Measurements from ENCODE around the gene ANKFN1.

Gene ANKFN1

DNA sequence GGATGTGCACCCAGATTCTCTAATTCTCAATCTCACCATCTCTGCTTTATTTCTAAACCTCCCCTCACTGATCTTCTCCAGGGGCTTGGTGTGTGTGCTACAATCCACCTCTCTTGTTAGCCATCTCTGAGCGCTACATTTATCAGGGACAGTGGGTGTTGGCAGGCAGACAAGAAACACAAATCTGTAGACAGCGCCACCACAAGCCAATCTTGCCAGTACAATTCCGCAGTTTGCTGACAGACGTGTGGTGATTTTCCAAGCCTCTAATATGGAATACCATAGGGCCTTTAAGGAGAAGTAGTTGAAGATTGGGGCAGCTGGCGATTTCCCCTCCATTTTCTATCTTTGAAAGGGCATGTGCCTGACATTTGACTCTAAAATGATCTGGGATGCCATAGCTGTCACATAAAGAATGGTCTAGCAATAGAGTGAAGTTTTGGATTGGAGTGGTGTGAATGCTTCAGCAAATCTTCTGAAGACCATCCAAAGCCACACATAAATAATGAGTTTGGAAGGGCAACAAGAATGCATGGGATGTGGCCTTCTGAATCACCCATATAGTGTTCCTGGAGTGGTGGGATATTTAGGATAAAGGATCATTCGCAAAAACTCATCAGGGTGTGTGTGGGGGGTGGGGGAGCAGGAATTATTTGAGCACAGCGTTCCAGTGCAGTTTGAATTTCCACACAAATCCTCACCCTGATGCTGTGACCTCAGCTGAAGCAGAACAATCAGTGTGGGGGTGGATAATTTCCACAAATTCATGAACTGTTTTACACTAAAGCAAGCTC lies 12.0 kb upstream of the ANKFN1 start:
- intact Hi-C loops (cut with DNase I) = no loop called here
- DNase-seq = peak in 9 of 42 donors; percentile 1 to 42 (median 21)

DNA sequence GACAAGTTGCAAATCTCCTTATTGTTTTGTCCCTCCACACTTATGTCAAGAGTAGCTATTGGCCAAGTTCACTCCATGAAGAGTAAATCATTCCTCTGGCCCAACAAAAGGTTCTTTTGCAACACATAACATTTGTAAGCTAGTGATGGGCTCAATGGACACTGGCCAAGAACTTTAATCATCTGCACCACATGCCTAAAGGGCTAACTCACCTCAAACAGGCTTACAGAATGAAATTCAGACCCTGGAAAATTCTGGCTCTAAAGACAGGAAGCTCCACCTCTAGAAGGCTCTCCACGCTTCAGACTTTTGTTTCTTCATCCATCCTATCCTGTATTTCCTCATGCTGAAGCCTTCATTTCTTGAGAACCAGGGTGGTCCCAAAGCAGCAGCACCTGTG lies 10.9 kb upstream of the ANKFN1 start:
- DNase-seq = no peak
- intact Hi-C loops (cut with DNase I) = no loop called here

DNA sequence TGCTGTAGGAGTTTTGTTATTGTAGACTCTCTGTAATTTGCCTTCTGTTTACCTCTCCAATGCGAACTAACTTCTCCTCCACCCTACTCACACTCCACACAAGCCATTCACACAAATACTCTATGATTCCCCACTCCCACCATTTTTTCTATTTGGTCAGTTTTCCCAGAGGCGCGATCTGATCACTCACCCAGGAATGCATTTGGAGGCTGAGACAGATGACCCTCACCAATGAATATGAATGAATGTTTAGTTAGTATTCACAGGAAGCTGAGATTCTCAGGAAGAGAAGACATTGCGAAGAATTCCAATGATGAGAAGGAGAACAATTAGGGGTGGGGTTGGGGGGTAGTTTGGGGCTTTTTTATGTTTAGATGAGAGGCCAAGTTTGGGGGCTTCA lies 10.5 kb upstream of the ANKFN1 start:
- DNase-seq = no peak
- intact Hi-C loops (cut with DNase I) = no loop called here

DNA sequence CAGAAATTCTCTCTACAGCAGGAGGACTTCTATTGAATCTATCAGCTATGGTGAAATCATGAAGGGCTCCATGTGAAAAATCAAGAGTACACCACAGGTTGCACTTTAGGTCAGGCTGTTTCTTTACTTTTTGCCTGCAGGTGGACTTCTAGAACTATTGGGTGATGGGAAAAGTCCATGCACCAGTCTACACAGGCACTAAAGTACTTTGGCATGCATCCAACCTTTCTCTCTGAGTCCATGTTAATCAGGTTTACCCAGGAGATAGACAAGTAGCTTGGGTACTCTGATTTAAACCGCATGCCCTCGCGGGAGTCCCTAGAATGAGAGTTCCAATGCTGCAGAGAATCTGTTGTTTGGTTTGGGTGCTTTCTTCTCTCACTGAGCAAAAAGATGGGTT lies 9.1 kb upstream of the ANKFN1 start:
- intact Hi-C loops (cut with DNase I) = no loop called here
- no peak for DNase-seq

DNA sequence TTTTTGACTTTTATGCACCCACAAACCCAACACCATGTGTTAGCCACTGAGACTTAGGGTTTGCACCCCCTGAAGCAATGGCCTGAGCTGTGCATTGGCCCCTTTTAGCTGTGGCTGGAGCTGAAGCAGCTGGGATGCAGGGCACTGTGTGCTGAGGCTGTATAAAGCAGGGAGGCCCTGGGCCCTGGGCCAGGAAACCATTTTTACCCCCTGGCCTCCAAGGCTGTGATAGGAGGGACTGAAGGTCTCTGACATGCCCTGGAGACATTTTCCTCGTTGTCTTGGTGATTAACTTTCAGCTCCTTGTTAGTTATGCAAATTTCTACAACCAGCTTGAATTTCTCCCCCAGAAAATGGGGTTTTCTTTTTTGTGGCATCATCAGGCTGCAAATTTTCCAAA lies 6.7 kb upstream of the ANKFN1 start:
- DNase-seq = no peak
- intact Hi-C loops (cut with DNase I) = no loop called here

DNA sequence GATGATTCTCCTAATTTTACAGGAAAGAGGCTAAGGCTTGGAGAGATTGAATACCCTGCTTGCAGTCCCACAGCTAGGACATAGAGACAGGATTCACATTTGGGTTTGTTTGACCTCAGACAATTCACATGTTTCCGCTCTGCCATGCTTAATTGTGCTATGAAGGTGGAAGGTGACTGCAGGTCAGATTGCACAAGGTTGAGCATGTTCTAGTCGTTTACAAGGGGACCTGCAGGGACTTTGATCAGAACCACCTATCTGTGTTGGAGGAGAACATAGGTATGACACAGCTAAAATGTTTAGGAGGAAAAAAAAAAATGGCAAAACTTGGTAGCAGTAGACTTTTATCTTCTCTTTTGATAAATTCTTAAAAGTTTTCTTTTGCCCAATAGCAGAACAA lies 4.9 kb upstream of the ANKFN1 start:
- intact Hi-C loops (cut with DNase I) = no loop called here
- no peak for DNase-seq

DNA sequence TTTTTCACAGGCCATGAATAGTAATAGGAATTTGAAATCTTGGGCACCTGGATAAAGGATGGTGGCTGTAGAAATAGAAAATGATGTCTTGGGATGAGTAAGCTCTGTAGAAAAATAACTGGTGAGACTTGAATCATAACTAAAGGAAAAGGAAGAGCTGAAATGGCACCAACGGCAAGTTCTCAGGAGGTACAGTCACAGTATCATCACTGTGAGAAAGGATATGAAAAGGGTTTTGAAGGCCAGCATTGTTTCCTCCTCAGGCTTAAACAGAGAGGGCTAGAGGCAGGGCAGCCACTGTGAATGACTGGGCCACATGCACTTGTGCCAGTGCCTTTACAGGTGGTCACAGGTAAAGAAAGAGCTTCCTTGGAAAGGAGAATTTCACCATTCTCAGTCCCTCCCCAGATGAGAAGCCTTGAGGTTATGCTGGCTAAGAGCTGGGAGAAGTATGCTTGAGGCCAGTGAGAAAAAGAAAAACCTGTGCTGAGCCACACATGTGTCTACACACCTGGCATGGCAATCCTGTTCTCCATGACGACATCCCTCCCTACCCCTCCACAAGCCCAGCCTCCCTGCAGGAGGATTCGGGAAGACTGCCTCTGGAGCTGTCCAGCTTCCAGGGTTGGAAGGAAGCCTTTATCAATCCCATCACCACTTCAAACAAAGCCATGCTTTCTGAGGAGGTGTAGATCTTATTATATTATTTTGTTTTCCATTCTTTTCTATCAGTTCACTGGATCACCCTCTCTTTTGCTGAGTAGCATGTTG lies 3.8 kb upstream of the ANKFN1 start:
- DNase-seq = no peak
- intact Hi-C loops (cut with DNase I) = no loop called here

DNA sequence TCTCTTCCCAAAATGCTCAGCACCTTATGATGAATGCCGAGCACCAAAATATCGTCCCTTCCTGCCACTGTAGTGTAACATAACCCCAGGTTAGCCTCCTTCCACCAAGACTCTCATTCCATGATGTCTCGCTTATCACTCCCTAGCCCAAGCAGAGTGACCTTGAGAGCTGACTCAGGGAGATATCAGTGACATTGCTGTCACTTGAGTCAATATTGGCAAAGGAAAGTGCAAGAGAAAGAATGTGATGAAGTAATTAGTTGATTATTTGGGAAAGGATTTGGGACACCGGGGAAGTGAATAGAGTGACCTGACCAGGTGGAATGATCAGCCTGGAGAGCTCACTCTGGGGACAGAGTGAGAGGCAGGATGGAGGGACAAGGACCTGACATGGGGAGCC lies 2.6 kb upstream of the ANKFN1 start:
- intact Hi-C loops (cut with DNase I) = no loop called here
- DNase-seq = no peak

DNA sequence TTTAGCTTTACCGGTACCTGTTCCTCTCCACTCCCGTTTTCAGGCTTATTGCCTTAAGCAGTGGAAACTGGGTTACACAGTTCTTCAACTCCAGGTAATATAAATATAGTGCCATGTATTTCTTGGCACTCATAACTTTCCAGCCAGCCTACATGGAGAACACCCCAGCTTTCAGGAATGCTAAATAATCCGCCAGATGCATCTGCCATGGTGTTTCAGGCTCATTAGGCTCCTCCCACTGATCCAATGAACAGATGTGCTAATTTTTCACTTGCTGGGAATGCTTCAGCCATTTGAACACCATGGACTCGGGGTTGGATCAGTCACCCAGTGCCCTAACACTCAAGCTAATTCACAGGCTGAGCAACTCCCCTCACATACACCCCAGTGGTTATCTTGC lies 4.6 kb downstream of the ANKFN1 start:
- DNase-seq = no peak
- intact Hi-C loops (cut with DNase I) = no loop called here

DNA sequence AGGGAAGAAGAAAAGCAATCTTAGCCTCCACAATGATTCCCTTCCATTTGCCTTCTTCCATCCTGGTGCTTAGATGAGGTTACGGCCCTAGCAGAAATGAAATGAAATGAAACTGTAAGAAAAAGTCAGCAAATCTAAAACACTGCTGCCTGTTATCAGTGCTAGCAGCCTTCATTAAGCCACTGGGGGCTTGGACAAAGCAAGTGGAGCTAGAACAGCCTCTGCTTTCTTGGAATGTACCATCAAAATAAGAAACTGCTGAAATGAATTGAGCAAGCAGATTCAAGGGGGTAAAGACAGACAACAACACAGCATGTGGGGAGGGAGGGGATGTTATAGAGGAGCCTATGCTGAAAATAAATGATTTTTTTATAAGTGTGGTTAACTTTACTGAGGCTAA lies 5.1 kb downstream of the ANKFN1 start:
- no peak for DNase-seq
- intact Hi-C loops (cut with DNase I) = no loop called here

DNA sequence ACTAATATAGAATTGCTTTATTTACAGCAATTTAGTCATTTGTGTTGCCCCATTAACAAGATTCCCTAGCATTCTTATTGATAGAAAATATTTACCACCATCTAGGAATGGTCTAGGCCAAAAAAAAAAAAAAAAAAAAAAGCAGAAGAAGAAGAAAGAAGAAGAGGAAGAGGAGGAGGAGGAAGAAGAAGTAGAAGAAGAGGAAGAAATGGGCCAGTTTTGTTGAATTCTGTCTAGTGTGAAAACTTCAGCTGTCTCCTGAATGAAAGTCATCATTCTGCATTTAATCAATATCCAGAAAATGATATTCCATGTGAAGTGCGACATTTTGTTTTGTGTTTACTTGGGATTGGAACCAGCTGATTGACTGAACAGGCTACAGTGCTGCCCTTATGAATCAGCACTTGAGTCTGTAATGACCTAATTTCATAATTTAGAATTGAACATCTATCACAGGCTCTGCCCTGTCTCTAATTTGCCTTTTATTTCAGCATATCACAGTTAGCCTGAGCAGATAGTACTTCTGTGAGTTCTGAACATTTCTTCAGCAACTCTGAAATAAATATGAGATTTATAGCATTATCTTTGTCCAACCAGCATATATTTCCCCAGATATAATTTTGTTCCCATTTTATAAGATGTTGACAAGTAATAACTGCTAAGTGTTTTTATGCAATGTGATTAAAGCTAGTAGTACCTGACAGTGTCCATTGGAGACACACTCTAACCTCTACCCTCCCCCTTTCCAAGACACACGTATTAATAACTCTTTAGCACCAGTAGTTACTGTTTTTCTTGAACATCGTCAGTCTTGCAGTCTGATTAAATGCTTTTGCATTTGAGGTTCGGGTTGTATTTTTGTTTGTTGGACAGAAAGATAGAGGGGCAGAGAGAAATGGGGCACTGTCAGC lies 5.9 kb downstream of the ANKFN1 start:
- intact Hi-C loops (cut with DNase I) = no loop called here
- DNase-seq = no peak

DNA sequence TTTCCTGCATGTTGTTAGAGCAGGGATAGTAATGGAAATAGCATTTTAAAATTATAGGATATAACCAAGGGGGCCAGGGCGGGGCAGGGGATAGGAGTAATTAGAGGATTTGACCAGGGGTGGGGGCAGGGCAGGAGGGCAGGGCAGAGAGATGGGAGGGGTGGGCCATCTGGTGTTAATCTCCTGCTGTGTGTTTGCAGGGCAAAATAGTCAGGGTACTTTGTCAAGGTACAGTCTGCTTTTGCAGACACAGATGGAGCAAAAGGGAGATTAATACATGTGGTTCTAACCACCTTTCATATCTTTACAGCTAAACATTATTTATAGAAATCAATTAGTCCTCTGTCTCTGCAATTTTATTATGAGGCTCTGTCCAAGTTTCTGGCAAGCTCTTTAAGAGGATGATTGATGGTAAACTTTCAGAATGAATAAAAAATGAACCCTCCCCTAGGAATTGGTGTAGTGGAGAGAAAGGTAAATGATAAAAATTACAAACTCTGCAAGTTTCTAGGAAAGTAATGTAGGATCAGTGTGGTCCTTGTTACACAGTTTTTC lies 6.6 kb downstream of the ANKFN1 start:
- DNase-seq = no peak
- intact Hi-C loops (cut with DNase I) = no loop called here

DNA sequence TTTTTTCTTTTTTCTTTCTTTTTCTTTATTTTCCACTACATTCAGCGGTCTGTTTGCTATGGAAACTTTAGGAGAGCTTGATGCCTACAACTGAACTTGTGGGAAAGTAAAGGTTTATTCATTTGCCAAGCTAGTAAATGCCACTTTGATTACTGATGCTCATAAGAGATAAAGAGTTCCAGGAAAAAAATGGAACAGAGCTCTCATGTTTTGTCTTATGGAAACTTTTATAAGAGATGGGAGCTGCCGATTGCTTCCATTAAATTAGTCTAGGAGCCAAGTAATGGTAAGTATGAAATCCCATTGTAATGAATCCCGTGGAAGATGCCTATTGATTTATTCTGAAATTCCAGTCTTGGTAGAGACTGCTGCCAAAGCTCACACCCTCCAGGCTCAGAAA lies 7.1 kb downstream of the ANKFN1 start:
- intact Hi-C loops (cut with DNase I) = no loop called here
- DNase-seq = no peak

DNA sequence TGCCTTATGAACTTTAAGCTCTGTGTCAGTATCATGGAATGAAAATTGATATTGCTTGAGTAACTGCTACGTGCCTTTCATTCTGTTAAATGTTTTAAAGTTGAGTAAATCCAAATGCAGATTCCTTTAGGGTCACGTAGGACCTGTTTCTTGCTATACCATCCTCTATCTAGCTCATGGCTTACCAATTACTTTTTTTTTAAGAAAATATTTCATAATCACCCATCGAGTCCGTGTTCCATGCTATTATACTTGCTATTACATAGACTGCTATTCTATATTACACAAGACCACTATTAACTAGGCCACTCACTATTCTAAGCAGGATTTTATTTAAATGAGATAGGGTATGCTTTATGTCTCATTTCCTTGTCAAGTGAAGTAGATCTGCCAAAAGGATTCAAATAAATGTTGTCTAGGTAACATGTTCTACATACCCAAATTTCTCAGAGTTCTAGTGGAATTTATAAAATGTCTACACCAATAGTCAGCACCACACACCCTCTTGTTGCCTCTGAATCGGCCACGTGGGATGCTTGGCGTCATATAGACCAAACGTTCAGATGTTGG lies 11.9 kb downstream of the ANKFN1 start:
- intact Hi-C loops (cut with DNase I) = no loop called here
- no peak for DNase-seq

DNA sequence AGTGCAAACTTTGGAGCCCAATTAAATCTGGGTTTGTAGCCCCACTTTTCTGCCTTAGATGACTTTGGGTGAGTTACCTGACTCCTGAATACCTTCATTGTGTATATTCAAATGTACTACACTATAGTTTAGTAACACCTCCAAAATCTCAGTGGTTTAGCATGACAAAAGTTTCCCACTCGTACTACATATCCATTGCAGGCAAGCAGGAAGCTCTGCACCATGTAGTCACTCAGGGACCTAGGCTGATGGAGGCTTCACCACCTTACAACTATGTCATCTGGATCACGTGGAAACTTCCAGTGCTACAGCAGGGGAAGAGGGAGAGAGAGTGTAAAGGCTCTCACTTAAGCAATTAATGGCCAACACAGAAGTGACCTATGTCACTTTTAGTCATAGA lies 14.2 kb downstream of the ANKFN1 start:
- intact Hi-C loops (cut with DNase I) = no loop called here
- no peak for DNase-seq

DNA sequence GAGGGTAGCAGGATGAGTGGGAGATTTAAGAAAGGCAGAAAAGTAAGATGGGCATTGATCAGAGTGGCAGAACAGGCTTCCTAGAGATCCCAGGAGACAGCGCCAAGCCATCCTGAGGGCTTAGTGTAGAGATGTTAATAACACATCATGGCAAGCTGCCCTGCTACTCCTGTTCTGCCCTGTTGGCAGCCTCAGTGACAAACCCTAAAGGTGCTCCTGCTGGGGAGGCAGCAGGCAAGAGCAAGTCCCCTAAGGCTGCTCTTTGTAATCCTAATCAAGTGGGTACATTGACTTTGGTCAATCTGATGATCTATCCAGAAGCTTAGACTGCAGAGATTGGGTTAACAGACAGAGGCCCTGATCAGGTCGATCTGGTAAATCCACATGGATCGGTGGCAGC lies 16.3 kb downstream of the ANKFN1 start:
- intact Hi-C loops (cut with DNase I) = no loop called here
- no peak for DNase-seq

DNA sequence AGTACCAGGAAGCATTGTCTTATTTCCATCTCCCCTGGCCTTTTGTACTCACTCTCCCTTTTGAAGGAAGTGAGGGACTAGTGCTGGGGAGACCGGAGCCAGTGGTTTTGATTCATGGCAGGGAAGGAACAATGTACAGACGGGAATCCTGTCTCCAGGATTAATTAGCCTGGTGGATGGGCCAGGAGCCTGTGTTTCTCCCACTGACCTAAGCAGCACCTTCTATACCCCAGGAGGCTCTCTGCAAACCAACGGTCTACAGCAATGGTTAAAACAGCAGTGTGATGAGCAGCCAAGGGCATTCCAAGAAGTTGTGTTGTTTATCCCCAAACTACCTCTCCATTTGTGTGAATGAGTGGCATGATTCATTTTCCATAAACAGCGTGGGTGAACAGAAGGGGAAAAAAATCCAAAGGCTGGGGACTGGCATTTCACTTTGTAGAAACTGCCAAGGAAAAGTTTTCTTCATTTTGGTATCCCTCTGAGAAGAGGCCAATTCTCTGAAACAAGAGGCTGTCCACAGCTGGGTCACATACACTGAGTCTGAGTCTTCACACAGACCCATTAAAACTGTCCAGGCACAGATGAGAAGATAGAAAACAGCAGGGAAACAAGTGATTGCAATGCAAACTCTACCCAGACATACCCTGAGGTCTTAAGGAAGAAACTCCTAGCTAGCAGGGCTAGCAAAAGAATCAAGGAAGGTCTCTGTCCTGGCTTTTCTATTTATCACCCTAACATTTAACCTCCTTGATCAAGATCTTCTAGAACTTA lies 18.1 kb downstream of the ANKFN1 start:
- intact Hi-C loops (cut with DNase I) = no loop called here
- peak in 1 of 42 donors; percentile 38 for DNase-seq

DNA sequence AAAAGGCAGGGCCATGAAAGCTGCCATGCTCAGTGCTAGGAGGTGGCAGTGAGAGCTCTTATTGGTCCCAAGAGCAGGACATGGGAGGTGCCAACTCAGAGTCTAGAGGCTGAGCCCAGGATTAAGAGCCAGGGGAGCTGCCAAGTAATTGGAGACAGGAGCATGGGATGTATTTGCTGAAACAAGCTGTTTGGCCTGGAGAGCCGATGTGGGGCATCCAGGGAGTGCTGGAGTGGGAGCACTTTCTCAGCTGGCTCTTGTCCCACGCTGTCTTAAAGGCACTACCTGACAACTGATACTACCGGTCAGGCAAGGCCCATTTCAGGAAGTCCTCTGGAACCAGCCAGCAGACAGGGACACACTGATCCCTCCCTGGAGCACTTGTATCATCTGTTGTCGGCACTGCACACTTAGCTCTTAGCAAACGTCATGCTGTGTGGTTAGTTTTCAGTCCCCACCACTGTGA lies 19.3 kb downstream of the ANKFN1 start:
- DNase-seq = peak in 13 of 42 donors; percentile 13 to 55 (median 21)
- intact Hi-C loops (cut with DNase I) = no loop called here
